WTC11 (cell line): ENCODE results near the gene PRRC2B. TPM values are rescaled to one million over a fixed set of nuclear protein-coding genes. Genes with fewer than 3 reads are reported as not detected.
A peak's percentile ranks its signal among the peaks of the same experiment; 100 is the strongest.

ENCODE experiments used
- ATAC-seq: fragments of 200-7000 bp; cut with Tn5 transposase; 2 replicates; pipeline ENCODE4 v1.10.0; 2021; ENCODE audit warnings: mild to moderate bottlenecking, moderate library complexity
- CTCF ChIA-PET: fragments of 300-600 bp; sonication (Branson Sonifier 250); formaldehyde crosslinking; loops from one replicate; lab custom pipeline; 2021; ENCODE audit warnings: antibody characterized with exemption; lab: Charles Lee
- POLR2A ChIA-PET: fragments of 350-600 bp; sonication (Branson Sonifier 250); formaldehyde crosslinking; loops from one replicate; lab custom pipeline; 2021; ENCODE audit warnings: antibody characterized with exemption; lab: Charles Lee
- DNase-seq: peaks from one replicate; pipeline ENCODE4 v3.0.0; 2021; ENCODE audit warnings: low spot score
- H3K27ac Mint-ChIP-seq: 2 replicates; pipeline ENCODE4 v1.8.0; 2021; ENCODE audit warnings: mixed read lengths
- H3K27me3 Mint-ChIP-seq: 2 replicates; pipeline ENCODE4 v1.8.0; 2021; ENCODE audit warnings: low read depth, mild to moderate bottlenecking, moderate library complexity, mixed read lengths
- H3K36me3 Mint-ChIP-seq: 2 replicates; pipeline ENCODE4 v1.8.0; 2021; ENCODE audit warnings: mixed read lengths
- H3K4me1 Mint-ChIP-seq: 2 replicates; pipeline ENCODE4 v1.8.0; 2022; ENCODE audit warnings: mixed read lengths
- H3K4me3 Mint-ChIP-seq: 2 replicates; pipeline ENCODE4 v1.8.0; 2021; ENCODE audit warnings: mild to moderate bottlenecking, moderate library complexity, mixed read lengths
- H3K9me3 Mint-ChIP-seq: 2 replicates; pipeline ENCODE4 v1.8.0; 2021; ENCODE audit warnings: mixed read lengths
- CBFB ChIP-seq: sonication (generic); formaldehyde crosslinking; IDR thresholded peaks from 2 replicates; pipeline ENCODE4 v1.8.1; 2022; ENCODE audit warnings: mild to moderate bottlenecking, low read depth, missing genetic modification reagents
- ELF4 ChIP-seq: sonication (generic); formaldehyde crosslinking; IDR thresholded peaks from 2 replicates; pipeline ENCODE4 v1.8.1; 2022; ENCODE audit warnings: low read depth, mild to moderate bottlenecking, moderate library complexity, missing genetic modification reagents
- ESRRA ChIP-seq: sonication (generic); formaldehyde crosslinking; IDR thresholded peaks from 2 replicates; pipeline ENCODE4 v1.8.1; 2022; ENCODE audit warnings: mild to moderate bottlenecking, missing genetic modification reagents, borderline replicate concordance
- FOXK1 ChIP-seq: sonication (generic); formaldehyde crosslinking; IDR thresholded peaks from 2 replicates; pipeline ENCODE4 v1.8.0; 2022; ENCODE audit warnings: mild to moderate bottlenecking, moderate library complexity, missing genetic modification reagents
- FOXP1 ChIP-seq: sonication (generic); formaldehyde crosslinking; IDR thresholded peaks from 2 replicates; pipeline ENCODE4 v1.8.0; 2022; ENCODE audit warnings: missing genetic modification reagents, mild to moderate bottlenecking, moderate library complexity, borderline replicate concordance
- NR2C2 ChIP-seq: sonication (generic); formaldehyde crosslinking; IDR thresholded peaks from 2 replicates; pipeline ENCODE4 v1.8.0; 2022; ENCODE audit warnings: mild to moderate bottlenecking, missing genetic modification reagents
- SMAD3 ChIP-seq: sonication (generic); formaldehyde crosslinking; IDR thresholded peaks from 2 replicates; pipeline ENCODE4 v1.8.0; 2022; ENCODE audit warnings: missing genetic modification reagents, mild to moderate bottlenecking, borderline replicate concordance
- ZNF232 ChIP-seq: sonication (generic); formaldehyde crosslinking; IDR thresholded peaks from 2 replicates; pipeline ENCODE4 v1.8.0; 2022; ENCODE audit warnings: mild to moderate bottlenecking, missing genetic modification reagents
- ZNF317 ChIP-seq: sonication (generic); formaldehyde crosslinking; IDR thresholded peaks from 2 replicates; pipeline ENCODE4 v1.8.1; 2023; ENCODE audit warnings: low read depth, mild to moderate bottlenecking, moderate library complexity, missing genetic modification reagents, borderline replicate concordance
- total RNA-seq: library from RNA; stranded (reverse); gene quantifications from 3 replicates; pipeline ENCODE4 v1.2.3, GENCODE V29; 2021
- TF ChIP-seq, protein P1 (sequence below): sonication (generic); formaldehyde crosslinking; IDR thresholded peaks from 2 replicates; pipeline ENCODE4 v1.8.0; 2023; ENCODE audit warnings: missing genetic modification reagents
- TF ChIP-seq, protein P2 (sequence below): sonication (generic); formaldehyde crosslinking; IDR thresholded peaks from 2 replicates; pipeline ENCODE4 v1.8.1; 2022; ENCODE audit warnings: low read depth, mild to moderate bottlenecking, moderate library complexity, missing genetic modification reagents, borderline replicate concordance
- TF ChIP-seq, protein P3 (sequence below): sonication (generic); formaldehyde crosslinking; IDR thresholded peaks from 2 replicates; pipeline ENCODE4 v1.8.1; 2023; ENCODE audit warnings: mild to moderate bottlenecking, missing genetic modification reagents, borderline replicate concordance
- TF ChIP-seq, protein P4 (sequence below): sonication (generic); formaldehyde crosslinking; IDR thresholded peaks from 2 replicates; pipeline ENCODE4 v1.8.1; 2023; ENCODE audit warnings: mild to moderate bottlenecking, missing genetic modification reagents, moderate library complexity
- TF ChIP-seq, protein P5 (sequence below): sonication (generic); formaldehyde crosslinking; IDR thresholded peaks from 2 replicates; pipeline ENCODE4 v1.8.0; 2022; ENCODE audit warnings: mild to moderate bottlenecking, missing genetic modification reagents
- TF ChIP-seq, protein P6 (sequence below): sonication (generic); formaldehyde crosslinking; IDR thresholded peaks from 2 replicates; pipeline ENCODE4 v1.8.1; 2023; ENCODE audit warnings: mild to moderate bottlenecking, missing genetic modification reagents, moderate library complexity

The PRRC2B gene
- total RNA-seq, 1 experiment from 2014 or later = 272 TPM

DNA sequence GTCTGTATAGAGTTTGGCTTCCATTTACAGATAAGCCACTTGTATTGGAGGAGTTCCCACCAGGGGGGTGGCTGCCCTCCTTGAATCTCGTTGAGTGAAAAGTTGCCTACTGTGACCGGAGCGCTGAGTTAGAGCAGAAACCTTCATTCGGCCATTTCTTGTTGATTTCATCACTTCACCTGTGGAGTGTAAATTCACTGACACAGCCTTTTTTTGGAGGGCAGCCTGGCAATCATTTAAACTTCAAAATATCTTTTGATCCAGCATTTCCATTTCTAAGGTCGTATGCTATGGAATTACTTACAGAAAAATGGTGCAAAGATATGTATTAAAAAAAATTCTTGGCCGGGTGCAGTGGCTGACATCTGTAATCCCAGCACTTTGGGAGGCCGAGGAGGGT, 40.8 kb downstream of the PRRC2B start:
- POLR2A ChIA-PET = no interaction called here
- peaks cover 73% of the 10 kb centered on the region for H3K4me1 Mint-ChIP-seq
- no peak for ATAC-seq
- TF ChIP-seq, protein P1, sequence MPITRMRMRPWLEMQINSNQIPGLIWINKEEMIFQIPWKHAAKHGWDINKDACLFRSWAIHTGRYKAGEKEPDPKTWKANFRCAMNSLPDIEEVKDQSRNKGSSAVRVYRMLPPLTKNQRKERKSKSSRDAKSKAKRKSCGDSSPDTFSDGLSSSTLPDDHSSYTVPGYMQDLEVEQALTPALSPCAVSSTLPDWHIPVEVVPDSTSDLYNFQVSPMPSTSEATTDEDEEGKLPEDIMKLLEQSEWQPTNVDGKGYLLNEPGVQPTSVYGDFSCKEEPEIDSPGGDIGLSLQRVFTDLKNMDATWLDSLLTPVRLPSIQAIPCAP (CRISPR knock-in tag) = no peak
- TF ChIP-seq SMAD3 (CRISPR knock-in tag) (no peak), NR2C2 (CRISPR knock-in tag) (no peak), ESRRA (CRISPR knock-in tag) (no peak)
- TF ChIP-seq, protein P2, sequence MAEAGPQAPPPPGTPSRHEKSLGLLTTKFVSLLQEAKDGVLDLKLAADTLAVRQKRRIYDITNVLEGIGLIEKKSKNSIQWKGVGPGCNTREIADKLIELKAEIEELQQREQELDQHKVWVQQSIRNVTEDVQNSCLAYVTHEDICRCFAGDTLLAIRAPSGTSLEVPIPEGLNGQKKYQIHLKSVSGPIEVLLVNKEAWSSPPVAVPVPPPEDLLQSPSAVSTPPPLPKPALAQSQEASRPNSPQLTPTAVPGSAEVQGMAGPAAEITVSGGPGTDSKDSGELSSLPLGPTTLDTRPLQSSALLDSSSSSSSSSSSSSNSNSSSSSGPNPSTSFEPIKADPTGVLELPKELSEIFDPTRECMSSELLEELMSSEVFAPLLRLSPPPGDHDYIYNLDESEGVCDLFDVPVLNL = no peak
- TF ChIP-seq, protein P3, sequence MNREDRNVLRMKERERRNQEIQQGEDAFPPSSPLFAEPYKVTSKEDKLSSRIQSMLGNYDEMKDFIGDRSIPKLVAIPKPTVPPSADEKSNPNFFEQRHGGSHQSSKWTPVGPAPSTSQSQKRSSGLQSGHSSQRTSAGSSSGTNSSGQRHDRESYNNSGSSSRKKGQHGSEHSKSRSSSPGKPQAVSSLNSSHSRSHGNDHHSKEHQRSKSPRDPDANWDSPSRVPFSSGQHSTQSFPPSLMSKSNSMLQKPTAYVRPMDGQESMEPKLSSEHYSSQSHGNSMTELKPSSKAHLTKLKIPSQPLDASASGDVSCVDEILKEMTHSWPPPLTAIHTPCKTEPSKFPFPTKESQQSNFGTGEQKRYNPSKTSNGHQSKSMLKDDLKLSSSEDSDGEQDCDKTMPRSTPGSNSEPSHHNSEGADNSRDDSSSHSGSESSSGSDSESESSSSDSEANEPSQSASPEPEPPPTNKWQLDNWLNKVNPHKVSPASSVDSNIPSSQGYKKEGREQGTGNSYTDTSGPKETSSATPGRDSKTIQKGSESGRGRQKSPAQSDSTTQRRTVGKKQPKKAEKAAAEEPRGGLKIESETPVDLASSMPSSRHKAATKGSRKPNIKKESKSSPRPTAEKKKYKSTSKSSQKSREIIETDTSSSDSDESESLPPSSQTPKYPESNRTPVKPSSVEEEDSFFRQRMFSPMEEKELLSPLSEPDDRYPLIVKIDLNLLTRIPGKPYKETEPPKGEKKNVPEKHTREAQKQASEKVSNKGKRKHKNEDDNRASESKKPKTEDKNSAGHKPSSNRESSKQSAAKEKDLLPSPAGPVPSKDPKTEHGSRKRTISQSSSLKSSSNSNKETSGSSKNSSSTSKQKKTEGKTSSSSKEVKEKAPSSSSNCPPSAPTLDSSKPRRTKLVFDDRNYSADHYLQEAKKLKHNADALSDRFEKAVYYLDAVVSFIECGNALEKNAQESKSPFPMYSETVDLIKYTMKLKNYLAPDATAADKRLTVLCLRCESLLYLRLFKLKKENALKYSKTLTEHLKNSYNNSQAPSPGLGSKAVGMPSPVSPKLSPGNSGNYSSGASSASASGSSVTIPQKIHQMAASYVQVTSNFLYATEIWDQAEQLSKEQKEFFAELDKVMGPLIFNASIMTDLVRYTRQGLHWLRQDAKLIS = no peak
- TF ChIP-seq, protein P4, sequence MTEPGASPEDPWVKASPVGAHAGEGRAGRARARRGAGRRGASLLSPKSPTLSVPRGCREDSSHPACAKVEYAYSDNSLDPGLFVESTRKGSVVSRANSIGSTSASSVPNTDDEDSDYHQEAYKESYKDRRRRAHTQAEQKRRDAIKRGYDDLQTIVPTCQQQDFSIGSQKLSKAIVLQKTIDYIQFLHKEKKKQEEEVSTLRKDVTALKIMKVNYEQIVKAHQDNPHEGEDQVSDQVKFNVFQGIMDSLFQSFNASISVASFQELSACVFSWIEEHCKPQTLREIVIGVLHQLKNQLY (CRISPR knock-in tag) = no peak
- TF ChIP-seq, all 79 proteins: peak for 0
- Mint-ChIP-seq H3K27ac (peak overlapping the region; percentile 83), H3K27me3 (no peaks in the 10 kb centered on the region), H3K9me3 (no peaks in the 10 kb centered on the region), H3K4me3 (no peak overlapping the region), H3K36me3 (peaks cover 59% of the 10 kb centered on the region)
- CTCF ChIA-PET = interaction anchor here (1.0 to 2.9 kb wide), 2 partner anchors 68 to 85 kb away, joined by 4 to 20 read pairs; no protein-coding TSS in a partner anchor
- no peak for DNase-seq

DNA sequence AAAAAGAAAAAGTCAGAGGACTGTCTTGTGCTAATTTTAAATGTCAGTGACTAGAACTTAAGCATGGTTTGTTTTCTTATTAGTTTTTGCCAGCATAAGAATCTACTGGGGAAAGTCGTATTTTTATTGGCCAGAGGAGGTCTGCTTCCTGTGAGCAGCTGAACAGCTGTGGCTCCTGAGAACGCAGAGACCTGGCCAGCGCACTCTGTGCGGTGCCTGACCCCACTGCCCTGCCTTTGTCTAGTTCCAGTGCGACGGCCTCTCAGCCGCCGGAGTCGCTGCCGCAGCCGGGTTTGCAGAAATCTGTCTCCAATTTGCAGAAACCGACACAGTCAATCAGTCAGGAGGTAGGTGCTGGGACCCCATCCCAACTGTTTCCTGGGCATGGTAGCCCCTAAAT, 42.5 kb downstream of the PRRC2B start:
- no peak for TF ChIP-seq FOXP1 (CRISPR knock-in tag)
- no peaks in the 10 kb centered on the region for H3K27me3 Mint-ChIP-seq
- DNase-seq (no peak), ATAC-seq (peak; percentile 41)
- H3K36me3 Mint-ChIP-seq = peaks cover 70% of the 10 kb centered on the region
- peaks cover 68% of the 10 kb centered on the region for H3K4me1 Mint-ChIP-seq
- H3K27ac Mint-ChIP-seq = peak overlapping the region; percentile 92
- POLR2A ChIA-PET = interaction anchor here (1.3 kb wide), 1 partner anchor 63 kb away, joined by 7 read pairs; no protein-coding TSS in a partner anchor
- CTCF ChIA-PET = interaction anchor here (1.0 to 2.3 kb wide), 10 partner anchors 13 to 100 kb away, joined by 3 to 16 read pairs (median 4); no protein-coding TSS in a partner anchor
- no peaks in the 10 kb centered on the region for H3K9me3 Mint-ChIP-seq
- H3K4me3 Mint-ChIP-seq = peak overlapping the region; percentile 48

DNA sequence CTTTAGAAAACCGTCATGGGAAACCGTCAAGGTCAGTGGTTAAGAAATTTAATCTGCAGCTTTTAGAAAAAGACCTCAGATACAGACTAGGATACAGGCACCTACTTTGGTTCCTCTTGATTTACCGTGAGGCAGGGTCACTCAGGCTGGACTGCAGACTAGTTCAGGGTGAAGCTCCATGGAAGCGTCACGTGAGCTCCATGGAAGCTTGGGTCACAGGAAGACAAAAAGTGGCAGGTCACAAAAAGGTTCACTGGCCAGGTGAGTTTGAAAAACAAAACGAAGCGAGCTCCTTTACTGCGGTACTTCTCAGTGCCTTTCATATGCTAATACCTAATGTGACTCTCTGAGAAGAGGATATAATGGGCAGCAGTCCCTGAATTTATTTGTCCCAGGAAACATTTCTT, 43.0 kb downstream of the PRRC2B start:
- POLR2A ChIA-PET = interaction anchor here (1.3 kb wide), 1 partner anchor 64 kb away, joined by 7 read pairs; no protein-coding TSS in a partner anchor
- Mint-ChIP-seq H3K9me3 (no peaks in the 10 kb centered on the region), H3K36me3 (peaks cover 75% of the 10 kb centered on the region), H3K4me3 (peak overlapping the region; percentile 48), H3K27ac (peak overlapping the region; percentile 92), H3K27me3 (no peaks in the 10 kb centered on the region), H3K4me1 (peaks cover 68% of the 10 kb centered on the region)
- peak; percentile 58; the same call in 1 of the 2 replicates for TF ChIP-seq FOXK1 (CRISPR knock-in tag)
- no peak for TF ChIP-seq ELF4 (CRISPR knock-in tag)
- TF ChIP-seq ZNF317 = peak; percentile 92
- TF ChIP-seq CBFB (CRISPR knock-in tag) = 0 out of 2 replicates have a peak, but pooled peaks have one; percentile 35
- TF ChIP-seq ZNF232 (CRISPR knock-in tag) = no peak
- TF ChIP-seq, protein P5, sequence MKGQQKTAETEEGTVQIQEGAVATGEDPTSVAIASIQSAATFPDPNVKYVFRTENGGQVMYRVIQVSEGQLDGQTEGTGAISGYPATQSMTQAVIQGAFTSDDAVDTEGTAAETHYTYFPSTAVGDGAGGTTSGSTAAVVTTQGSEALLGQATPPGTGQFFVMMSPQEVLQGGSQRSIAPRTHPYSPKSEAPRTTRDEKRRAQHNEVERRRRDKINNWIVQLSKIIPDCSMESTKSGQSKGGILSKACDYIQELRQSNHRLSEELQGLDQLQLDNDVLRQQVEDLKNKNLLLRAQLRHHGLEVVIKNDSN = peak; percentile 92
- TF ChIP-seq, protein P6, sequence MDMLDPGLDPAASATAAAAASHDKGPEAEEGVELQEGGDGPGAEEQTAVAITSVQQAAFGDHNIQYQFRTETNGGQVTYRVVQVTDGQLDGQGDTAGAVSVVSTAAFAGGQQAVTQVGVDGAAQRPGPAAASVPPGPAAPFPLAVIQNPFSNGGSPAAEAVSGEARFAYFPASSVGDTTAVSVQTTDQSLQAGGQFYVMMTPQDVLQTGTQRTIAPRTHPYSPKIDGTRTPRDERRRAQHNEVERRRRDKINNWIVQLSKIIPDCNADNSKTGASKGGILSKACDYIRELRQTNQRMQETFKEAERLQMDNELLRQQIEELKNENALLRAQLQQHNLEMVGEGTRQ (CRISPR knock-in tag) = peak; percentile 93
- CTCF ChIA-PET = interaction anchor here (1.0 to 2.3 kb wide), 10 partner anchors 14 to 101 kb away, joined by 3 to 16 read pairs (median 4); no protein-coding TSS in a partner anchor
- peak; percentile 78 for ATAC-seq
- peak; percentile 33 for DNase-seq
